ENCODE data around the gene GFRA3.
"Not testable (repeated sequence)": the region's sequence is repeated elsewhere in the genome, so short reads cannot be mapped to it uniquely, and the experiment has no call there.

The GFRA3 gene, protein sequence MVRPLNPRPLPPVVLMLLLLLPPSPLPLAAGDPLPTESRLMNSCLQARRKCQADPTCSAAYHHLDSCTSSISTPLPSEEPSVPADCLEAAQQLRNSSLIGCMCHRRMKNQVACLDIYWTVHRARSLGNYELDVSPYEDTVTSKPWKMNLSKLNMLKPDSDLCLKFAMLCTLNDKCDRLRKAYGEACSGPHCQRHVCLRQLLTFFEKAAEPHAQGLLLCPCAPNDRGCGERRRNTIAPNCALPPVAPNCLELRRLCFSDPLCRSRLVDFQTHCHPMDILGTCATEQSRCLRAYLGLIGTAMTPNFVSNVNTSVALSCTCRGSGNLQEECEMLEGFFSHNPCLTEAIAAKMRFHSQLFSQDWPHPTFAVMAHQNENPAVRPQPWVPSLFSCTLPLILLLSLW

DNA sequence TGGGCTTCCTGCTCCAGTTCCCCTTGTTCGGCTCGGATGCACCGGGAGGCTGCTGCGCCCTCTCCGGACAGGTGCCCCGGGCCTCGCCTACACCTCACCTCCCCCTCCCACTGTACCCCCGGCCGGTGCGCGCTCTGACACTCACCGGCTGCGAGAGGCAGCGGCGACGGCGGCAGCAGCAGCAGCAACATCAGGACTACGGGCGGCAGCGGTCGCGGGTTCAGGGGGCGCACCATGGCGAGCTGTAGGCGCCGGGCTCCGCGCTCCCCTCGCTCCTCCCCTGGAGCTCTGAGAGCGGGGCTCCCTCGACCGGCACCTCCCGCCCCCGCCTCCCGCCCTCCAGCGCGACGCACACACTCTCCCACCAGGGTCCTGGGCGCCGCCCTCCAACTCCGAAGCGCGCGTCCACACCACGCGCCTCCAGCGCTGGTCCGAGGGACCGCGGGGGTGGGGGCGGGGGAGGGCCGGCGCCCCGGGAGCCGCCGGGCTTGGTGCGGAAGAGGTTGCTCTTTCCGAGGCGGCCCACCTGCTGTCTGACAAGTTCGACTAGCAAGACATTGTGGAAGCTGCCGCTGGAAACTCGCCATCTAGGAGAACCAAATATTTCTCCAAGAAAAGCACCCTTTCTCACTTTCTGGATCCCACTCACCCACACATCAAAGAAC is at the start of gene GFRA3:
GFRA3 (minus strand) TSS at position 433 of the 665 bp plus-strand sequence; CDS start at position 236, 197 bp downstream.
- no peak for FAIRE-seq

DNA sequence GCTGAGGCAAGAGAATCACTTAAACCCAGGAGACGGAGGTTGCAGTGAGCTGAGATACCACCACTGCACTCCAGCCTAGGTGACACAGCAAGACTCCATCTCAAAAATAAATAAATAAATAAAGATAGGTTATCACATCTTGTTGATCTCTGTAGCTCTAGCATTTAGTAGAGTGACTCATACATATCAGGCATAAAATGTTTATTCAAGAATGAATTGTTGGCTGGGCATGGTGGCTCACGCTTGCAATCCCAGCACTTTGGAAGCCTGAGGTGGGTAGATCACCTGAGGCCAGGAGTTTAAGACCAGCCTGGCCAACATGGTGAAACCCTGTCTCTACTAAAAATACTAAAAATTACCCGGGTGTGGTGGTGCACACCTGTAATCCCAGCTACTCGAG is 43.8 kb upstream of the GFRA3 start:
- FAIRE-seq, result not testable (repeated sequence)

DNA sequence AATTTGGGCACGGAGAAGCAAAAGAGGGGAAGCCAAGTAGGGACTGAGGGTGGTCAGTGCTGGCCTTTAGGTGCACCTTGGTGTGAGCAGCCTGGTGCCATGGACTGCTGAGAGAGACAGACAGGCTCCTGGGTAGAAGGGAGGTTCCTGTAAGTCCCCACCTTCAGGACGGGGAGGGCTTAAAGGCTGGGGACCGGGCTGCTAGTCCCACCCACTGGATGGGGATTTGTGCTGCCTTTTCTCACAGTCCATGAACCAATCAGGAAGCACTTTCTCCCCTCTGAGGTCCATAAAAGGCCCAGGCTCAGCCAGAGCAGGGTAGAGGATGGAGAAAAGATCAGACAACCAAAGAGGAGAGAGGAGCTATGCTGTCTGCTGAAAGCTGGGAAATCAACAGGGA is 41.9 kb upstream of the GFRA3 start:
- no peak for FAIRE-seq

DNA sequence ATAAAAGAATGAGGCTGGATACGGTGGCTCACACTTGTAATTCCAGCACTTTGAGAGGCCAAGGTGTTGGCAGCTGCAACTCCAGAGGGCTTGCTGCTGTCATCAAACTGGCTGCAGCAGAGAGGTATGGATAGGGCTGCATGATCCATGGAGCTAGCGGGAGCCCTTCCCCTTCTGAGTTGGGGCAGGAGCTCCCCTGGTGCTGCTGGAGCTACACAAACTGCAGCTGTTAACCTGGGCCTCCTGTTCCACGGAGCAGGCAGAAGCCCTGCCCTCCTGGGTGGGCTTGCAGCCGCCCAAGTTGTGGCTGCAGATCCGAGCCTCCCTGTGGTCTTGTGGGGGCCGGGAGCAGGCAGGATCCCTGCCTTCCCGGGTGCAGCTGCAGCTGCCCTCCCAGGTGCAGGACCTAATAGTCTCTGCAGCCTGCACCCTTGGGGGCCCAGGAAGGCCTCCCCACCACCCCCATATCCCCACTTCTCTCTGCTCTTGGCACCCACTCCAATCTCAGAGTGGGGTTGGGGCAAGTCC is 41.4 kb upstream of the GFRA3 start:
- no peak for FAIRE-seq

DNA sequence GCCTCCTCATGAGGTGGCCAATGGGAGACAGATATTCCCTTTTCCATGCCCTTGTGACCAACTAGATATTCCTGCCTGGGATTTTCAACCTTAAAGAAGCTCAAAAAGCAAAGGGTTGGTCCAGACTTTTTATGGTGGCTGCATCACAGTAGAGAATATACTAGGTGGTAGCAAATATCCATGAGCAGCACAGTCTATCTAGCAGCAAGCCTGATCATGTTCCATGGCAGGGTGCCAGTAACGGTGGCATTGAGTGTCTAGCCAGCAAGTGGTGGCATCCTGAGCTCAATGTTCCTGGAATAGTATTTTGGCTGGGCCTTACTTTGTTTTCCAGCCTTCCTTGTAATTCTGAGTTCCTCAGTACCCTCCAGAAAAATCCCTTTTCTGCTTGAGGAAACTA is 31.4 kb upstream of the GFRA3 start:
- no peak for FAIRE-seq

DNA sequence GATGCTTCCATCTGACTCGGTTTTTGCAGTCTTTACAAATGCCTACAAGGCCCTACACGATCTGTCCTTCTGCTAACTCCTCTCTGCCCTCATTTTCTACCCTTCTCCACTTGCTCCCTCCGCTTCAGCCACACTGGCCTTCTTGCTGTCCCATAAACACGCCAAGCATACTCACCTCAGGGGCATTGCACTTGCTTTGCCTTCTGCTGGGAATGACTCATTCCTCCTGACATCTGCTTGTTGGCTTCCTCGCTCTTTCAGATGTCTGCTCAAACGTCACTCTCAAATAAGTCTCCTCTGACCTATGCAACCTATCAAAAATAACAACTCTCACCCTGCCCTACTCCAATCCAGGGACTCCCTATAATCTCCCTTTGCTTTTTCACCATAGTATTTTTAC is 29.0 kb upstream of the GFRA3 start:
- FAIRE-seq, result no peak

DNA sequence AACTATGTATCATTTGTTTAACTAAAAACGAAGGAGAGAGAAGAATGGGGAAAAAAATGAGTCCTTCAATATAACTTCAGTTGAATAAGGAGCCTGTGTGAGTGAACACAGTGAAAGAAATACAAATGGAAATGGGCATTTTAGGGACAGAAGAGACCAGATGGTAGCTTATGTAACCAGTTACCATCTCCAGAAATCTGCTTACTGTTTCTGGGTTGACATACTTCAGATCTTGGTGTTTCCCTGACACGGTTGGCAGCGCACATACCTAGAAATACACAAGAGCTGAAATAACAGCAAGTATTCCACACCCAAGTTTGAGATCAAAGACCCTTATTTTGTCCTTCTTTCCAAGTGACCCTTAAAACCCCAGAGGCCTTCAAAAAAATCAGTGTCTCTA is 14.9 kb upstream of the GFRA3 start:
- no peak for FAIRE-seq

DNA sequence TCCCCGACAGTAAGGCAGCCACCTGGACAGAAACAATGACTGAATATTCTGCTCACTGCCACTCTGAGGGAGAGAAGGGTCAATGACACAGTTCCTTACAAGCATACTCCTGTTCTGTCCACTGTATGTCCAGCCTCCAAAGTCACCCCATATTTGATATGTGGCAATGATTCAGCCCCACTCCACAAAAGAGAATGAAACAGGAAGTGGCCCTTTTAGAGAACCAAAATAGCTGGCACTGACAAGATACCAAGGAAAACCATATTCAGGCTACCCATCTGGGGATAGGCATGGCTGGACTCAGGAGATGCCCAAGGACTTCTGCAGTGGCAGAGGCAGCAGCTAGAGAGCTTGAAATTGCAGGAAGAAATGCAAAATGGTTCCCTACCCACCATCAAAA is 12.8 kb upstream of the GFRA3 start:
- FAIRE-seq, result no peak

DNA sequence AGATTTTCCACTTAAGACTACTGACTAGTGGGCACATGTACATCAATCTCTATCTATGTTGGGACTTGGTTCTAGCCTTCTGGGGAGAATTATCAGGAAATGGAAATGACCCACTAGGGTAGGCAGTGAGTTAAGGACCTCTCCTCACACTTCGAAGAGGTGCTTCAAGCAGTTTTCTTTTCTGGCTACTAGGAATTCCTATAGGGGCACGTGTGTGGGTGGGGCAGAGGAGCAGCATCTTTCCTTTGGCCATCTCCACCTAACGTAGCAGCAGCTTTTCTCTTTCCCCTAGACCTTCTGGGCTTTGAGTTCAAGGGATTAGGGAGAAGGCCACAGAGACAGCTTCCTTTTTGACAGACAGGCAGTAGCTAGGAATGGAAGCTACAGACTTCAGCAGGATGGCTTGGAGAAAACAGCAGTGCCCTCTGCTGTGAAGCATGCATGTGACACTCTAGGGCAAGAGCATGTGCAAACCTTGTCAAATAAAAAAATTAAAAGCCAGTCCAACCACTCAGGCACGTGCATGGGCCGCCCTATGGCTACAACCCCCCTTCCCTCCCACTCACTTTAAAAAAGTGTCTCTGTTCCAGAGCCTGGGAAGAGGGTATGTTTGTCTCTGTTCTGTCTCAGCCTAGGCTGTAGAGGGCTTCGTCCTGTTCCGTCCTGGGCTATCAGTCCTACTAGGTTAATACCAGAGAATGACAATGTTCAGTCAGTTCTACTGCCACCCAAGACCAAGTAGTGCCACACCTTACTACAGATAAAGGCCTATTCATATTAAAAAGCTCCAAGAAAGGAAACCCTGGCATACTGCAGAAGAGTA is 8.7 kb upstream of the GFRA3 start:
- FAIRE-seq, result no peak

DNA sequence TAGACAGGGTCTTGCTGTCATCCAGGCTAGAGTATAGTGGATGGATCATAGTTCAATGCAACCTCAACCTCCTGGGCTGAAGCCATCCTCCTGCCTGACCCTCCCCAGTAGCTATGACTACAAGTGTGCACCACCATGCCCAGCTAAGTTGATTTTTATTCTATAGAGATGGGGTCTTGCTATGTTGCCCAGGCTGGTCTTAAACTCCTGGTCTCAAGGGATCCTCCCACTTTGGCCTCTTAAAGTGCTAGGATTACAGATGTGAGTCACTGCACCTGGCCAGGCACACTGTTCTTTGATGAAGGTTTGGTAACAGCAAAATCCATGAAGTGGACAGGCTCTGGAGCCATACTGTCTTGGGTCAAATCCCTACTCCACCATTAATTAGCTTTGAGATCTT is 6.5 kb upstream of the GFRA3 start:
- FAIRE-seq, result no peak

DNA sequence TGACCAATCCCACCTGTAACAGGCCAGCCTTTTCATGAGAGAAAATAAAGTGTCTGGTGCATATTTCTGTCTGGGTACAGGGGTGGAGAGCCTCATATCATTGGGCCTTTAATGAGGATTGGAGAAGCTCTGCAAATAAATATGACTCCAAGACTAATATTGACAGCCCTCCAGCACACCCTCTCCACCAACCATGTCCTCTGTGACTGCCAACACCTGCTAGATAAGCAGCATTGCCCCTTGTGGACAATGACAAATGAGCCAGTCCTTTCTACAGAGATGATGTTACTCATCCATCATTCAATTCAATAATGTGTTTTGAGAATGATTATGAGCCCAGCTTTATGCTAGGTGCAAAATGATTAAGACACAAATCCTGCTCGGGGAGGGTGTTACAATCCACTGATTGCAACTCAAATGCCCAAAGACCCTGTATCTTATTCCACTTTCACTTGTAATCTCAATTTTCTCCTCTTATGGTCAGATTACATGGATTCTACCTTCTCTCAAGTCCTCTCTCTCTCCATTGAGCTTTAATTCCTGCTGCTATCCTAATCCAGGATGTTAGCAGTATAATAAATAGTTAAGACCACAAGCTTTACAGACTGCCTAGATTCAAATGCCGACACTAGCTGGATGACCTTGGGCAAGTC is 2.1 kb upstream of the GFRA3 start:
- no peak for FAIRE-seq

DNA sequence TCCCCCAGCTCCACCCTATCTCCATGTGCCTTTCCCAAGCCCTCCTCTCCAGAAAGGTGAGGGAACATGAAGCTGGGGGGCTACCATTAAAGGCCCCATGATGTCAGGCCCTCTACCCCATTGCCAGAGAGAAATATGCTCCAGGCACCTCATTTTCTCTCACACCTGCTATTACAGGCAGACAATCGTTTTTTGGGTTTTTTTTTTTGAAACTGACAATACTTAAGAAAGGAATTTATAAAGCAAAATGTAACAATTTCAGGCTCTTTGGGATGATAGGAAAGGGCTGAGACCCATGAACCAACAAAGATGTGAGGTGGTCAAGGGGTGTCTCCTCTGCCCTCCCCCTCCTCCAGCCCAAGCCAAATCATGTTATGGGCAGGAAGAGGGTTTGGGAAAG is 1.5 kb upstream of the GFRA3 start:
- no peak for FAIRE-seq

DNA sequence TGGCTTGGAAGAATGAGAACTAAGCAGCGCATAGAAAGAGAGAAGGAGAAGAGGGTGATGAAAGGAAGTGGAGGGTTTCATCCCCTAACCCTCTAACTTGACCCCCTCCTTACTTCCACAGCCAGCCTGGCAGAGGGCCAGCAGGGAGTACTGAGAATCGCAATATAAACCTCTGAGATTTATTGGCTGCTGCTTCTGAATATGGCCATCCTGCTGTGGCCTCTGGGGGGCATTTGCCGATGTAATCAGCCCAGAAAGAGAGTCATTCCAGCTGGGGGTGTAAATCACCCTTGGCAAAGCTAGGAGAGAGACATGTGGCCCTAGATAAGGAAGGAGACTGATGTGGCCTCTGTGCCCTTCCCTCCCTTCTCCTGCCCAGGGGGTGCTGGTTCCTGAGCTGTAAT is 960 bp upstream of the GFRA3 start:
- no peak for FAIRE-seq

DNA sequence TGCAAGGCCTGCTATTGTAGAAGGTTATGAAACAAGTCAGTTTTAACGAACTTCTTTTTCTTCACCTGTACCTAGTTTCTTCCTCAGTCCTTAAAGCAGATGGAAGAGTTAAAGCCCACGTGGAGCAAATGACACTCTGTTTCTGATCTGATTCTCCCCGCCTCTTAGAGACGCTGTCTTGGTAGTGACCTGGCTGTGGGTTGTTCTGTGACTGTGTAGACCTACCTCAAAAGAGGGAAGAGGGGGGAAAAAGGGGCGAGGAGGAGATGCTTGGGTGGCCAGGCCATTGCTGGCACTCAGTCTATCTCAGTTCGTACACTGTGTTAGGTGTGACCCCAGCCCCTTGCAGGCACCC is 610 bp downstream of the GFRA3 start:
- no peak for FAIRE-seq

DNA sequence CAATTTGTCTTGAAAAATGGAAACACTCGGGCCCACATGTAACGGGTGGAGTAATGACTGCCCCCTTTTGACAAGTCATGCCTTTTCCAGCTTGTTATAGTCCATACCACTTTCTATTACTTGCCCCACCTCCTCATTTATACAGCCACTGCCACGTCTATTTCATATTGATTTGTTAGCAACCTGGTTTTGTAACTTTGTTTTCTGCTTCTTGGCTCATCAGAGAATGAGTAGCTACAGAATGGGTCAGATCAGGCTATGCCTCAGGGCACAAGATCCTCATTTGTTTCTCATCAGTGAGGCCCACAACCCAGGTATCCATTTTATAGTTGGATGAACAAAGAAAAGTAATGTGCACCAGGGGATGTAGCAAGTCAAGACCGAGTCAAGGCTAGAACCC is 1.7 kb downstream of the GFRA3 start:
- FAIRE-seq, result no peak

DNA sequence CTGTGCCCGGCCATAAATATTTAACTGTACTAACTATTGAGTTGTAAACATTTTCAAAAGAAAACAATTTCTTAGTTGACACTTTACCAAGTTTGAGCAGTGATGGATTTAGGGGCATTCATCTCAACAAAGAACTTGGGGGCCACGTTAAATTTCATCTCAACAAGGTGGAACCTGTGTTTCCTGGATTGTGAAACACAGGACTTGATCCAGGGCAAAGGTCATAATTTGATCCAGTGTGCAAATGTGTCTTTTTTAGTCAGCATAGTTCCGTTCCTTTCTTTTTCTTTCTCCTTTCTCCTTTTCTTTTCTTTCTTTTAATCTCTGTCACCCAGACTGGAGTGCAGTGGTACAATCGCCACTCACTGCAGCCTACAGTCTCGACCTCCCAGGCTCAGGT is 3.1 kb downstream of the GFRA3 start:
- FAIRE-seq, result no peak

DNA sequence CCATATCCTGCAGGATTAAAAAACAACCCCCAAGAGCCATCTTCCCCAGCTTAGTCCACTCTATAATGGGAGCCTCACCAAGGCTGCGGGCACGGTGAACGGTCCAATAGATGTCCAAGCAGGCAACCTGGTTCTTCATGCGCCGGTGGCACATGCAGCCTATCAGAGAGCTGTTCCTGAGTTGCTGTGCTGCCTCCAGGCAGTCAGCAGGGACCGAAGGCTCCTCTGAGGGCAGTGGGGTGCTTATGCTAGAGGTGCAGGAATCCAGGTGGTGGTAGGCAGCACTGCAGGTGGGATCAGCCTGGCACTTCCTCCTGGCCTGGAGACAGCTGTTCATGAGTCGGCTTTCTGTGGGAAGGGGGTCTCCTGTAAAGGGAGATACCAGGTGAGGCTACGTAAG is 10.2 kb downstream of the GFRA3 start:
- FAIRE-seq, result no peak

DNA sequence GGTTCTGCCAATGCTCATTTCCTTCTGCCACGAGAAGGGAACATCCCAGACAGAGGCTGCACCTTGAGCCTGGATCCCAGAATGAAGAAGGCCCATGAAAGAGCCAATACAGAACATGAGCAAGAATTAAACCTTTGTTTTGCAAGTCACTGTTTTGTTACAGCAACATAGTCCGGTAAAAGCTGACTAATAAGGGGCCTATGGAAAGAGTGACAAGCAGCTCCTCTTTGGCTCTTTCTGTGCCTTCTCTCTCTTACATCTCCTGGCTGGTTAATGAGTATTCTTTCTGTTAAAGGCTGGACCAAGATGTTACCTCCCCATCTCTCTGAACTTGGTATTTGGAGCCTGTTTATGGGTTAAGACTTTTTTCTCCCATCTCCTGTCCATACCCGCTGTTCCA is 10.8 kb downstream of the GFRA3 start:
- FAIRE-seq, result no peak

DNA sequence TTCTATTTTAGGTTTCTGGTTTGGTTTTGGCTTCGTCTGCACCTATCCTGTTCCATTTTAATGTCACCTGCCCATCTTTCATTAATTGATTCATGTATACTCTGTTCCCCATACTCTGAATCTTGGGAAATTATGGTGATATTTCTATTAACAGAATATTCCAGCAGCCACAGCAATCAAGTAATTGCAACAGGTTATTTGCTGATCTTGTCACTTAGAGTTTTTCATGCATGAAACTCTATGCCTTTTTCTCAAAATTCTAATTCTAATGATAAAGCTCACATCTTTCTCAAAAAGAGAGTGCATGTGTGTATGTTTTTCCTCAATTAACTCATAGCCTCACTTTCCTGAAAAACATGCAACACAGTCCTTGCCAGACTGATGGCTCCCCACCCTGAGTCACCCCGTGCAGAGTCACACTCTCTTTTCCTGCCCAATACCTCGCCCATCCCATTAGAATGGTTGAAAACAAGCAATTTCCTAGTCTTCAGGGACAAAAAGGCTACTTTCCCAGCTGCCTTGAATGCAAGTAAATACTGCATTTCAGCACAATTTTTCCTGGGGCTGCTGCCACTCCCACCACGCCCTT is 15.6 kb downstream of the GFRA3 start:
- no peak for FAIRE-seq

DNA sequence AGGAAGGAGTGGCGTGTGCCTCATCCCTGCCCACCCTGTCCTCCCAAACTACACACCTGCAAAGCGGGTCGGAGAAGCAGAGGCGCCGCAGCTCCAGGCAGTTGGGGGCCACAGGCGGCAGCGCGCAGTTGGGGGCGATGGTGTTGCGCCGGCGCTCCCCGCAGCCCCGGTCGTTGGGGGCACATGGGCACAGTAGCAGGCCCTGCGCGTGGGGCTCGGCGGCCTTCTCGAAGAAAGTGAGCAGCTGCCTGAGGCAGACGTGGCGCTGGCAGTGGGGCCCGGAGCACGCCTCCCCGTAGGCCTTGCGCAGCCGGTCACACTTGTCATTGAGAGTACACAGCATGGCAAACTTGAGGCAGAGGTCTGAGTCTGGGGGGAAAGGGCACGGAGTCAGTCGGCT is 16.8 kb downstream of the GFRA3 start:
- no peak for FAIRE-seq

DNA sequence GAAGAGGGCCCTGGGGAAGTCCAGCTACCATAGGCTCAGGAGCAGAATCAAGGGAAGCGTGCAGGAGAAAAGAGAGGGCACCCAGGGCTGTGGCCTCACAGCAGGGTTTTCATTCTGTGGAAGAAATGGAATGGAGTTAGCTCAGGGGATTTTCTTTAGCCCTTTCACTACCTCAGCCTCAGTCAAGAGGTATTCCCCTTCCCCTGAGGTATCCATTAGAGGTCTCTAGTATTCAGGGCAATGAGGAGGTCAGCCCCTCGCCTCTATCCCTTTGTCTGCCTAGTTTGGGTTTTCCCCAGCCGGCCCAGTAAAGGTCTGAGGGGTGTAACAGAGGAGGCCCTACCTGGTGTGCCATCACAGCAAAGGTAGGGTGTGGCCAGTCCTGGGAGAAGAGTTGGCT is 21.5 kb downstream of the GFRA3 start:
- FAIRE-seq, result no peak

DNA sequence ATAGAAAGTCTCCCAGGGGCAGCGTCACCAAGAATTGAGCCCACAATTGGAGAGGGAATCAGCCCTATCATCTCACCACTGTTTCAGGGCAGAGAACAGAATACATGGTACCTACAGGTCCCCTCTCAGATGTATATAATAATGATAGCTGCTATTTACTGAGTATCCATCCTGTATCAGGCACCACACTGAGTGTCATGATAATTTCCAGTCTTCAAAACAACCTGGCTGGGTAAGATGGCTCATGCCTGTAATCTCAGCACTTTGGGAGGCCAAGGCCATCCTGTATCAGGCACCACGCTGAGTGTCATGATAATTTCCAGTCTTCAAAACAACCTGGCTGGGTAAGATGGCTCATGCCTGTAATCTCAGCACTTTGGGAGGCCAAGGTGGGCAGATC is 26.6 kb downstream of the GFRA3 start:
- not testable (repeated sequence) for FAIRE-seq

DNA sequence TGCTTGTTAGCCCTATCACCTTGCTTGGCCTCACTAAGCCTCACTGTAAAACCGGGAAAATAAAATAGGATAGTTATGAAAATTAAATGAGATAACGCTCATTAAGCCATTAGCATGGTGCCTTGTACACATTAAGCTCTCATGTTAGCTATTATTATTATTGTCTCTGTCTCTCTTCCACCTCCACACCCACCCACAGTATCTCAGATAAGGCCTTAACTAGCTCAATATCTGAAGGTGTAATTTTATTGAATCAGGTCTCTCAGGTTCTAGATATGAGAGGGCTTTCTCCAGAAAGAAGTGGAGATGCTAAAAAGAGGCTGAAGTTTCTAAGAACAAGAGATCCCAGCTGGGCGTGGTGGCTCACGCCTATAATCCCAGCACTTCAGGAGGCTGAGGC is 27.6 kb downstream of the GFRA3 start:
- no peak for FAIRE-seq
